Neural cell (in vitro differentiated cells): ENCODE measurements around the gene TLE3.

Experiments used
- EP300 ChIP-seq: fragments of 450-650 bp; conservative IDR thresholded peaks from 2 replicates; pipeline ENCODE4 v1.6.1; 2014; ENCODE audit warnings: antibody characterized with exemption, mild to moderate bottlenecking, moderate library complexity; ENCODE audit not compliant: poor library complexity, severe bottlenecking
- EZH2 ChIP-seq: fragments of 200-600, 300-800 bp; shearing (Covaris generic), sonication (generic); IDR thresholded peaks from 2 replicates; pipeline ENCODE4 v1.6.1; 2014; ENCODE audit warnings: antibody characterized with exemption, low read length, borderline replicate concordance, mild to moderate bottlenecking; ENCODE audit not compliant: insufficient read depth, poor library complexity, severe bottlenecking
- MXI1 ChIP-seq: fragments of 450-650 bp; conservative IDR thresholded peaks from 2 replicates; pipeline ENCODE4 v1.6.1; 2014; ENCODE audit warnings: antibody characterized with exemption, mild to moderate bottlenecking; ENCODE audit not compliant: poor library complexity, severe bottlenecking
- POLR2AphosphoS5 ChIP-seq: IDR thresholded peaks from 2 replicates; pipeline ENCODE4 v1.6.1; 2012
- RAD21 ChIP-seq: fragments of 450-650 bp; conservative IDR thresholded peaks from 2 replicates; pipeline ENCODE4 v1.6.1; 2014; ENCODE audit warnings: antibody characterized with exemption, mild to moderate bottlenecking, moderate library complexity
- REST ChIP-seq: IDR thresholded peaks from 2 replicates; pipeline ENCODE4 v1.6.1; 2012; ENCODE audit warnings: borderline replicate concordance
- SMC3 ChIP-seq: fragments of 450-650 bp; conservative IDR thresholded peaks from 2 replicates; pipeline ENCODE4 v1.6.1; 2014; ENCODE audit warnings: antibody characterized with exemption, mild to moderate bottlenecking, moderate library complexity; ENCODE audit not compliant: poor library complexity
- TF ChIP-seq, protein P1 (sequence below): fragments of 450-650 bp; IDR thresholded peaks from 2 replicates; pipeline ENCODE4 v1.5.1; 2014; ENCODE audit warnings: antibody characterized with exemption, mild to moderate bottlenecking, moderate library complexity; ENCODE audit not compliant: poor library complexity, severe bottlenecking

DNA sequence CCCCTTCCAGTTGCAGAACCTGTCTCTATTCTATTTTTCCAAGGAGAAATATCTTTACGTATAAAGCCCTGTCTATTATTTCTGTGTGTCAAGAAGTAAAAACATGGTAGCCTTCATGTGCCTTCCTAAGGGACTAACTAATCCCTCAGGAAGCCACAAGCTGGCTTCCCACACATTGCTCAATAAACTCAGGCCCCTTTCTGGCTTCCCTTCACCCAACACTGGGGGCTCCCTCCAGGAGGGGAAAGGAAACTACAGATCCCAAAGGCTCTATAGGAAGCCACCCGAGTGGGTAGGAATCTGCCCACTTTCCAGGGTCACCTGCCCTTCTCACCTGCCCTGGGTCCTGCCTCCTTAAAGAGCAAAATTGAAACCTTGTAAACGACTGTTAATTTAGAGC, 4.6 kb downstream of the TLE3 start:
- TF ChIP-seq POLR2AphosphoS5 (no peak), EP300 (no peak), SMC3 (no peak), MXI1 (no peak), EZH2 (no peak), REST (no peak), RAD21 (no peak)
- TF ChIP-seq, protein P1, sequence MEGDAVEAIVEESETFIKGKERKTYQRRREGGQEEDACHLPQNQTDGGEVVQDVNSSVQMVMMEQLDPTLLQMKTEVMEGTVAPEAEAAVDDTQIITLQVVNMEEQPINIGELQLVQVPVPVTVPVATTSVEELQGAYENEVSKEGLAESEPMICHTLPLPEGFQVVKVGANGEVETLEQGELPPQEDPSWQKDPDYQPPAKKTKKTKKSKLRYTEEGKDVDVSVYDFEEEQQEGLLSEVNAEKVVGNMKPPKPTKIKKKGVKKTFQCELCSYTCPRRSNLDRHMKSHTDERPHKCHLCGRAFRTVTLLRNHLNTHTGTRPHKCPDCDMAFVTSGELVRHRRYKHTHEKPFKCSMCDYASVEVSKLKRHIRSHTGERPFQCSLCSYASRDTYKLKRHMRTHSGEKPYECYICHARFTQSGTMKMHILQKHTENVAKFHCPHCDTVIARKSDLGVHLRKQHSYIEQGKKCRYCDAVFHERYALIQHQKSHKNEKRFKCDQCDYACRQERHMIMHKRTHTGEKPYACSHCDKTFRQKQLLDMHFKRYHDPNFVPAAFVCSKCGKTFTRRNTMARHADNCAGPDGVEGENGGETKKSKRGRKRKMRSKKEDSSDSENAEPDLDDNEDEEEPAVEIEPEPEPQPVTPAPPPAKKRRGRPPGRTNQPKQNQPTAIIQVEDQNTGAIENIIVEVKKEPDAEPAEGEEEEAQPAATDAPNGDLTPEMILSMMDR, result peak; percentile 14
